Endothelial cell of umbilical vein (primary cell): ENCODE results near the gene TFF1. TPM values are rescaled to one million over a fixed set of nuclear protein-coding genes. Genes with fewer than 3 reads are reported as not detected.

Experiments
- BruUV-seq: library from RNA; stranded (reverse); fragments of 400-500 nt; replicated peaks from 2 replicates; lab custom pipeline; 2021; lab: Mats Ljungman, UMichigan
- CTCF ChIA-PET: fragments of 300-600, 350-600 bp; sonication (Branson Sonifier 250); formaldehyde crosslinking; loops from one replicate; lab custom pipeline; 2021; ENCODE audit warnings: antibody characterized with exemption, inconsistent platforms; lab: Charles Lee
- POLR2A ChIA-PET: fragments of 300-600, 350-600 bp; sonication (Branson Sonifier 250); formaldehyde crosslinking; loops from one replicate; lab custom pipeline; 2021; ENCODE audit warnings: antibody characterized with exemption, inconsistent platforms; lab: Charles Lee
- DNase-seq: peaks from one replicate; pipeline ENCODE4 v3.0.0-alpha.2; 2011; ENCODE audit warnings: low read depth, low spot score
- FAIRE-seq: peaks from 2 replicates; lab custom pipeline; 2011; peaks lifted over from hg19 to GRCh38; lab: Jason Lieb, UNC
- H2AFZ ChIP-seq: 2 replicates; pipeline ENCODE4 v1.6.0; 2012; ENCODE audit warnings: low read depth, low read length, control low read depth, inconsistent platforms
- H3K27ac ChIP-seq: 2 replicates; pipeline ENCODE4 v1.5.1; 2011; ENCODE audit warnings: low read depth, mild to moderate bottlenecking, control low read depth, low read length, moderate library complexity; ENCODE audit not compliant: insufficient read depth
- H3K27me3 ChIP-seq, 2 experiments: 2 replicates each; pipeline versions ENCODE4 v1.6.0 to v1.6.1; 2011; ENCODE audit warnings: low read length in 2 of 2, mixed read lengths in 1 of 2; ENCODE audit not compliant: control insufficient read depth in 2 of 2, insufficient read depth in 2 of 2
- H3K36me3 ChIP-seq, 2 experiments: 2 replicates in 1 of 2; 3 replicates in 1 of 2; pipeline ENCODE4 v1.5.1; 2011; ENCODE audit warnings: low read length in 2 of 2, mild to moderate bottlenecking in 1 of 2, moderate library complexity in 1 of 2; ENCODE audit not compliant: control insufficient read depth in 2 of 2, insufficient read depth in 2 of 2; ENCODE audit errors: extremely low read depth in 1 of 2
- H3K4me1 ChIP-seq: 3 replicates; pipeline ENCODE4 v1.5.1; 2011; ENCODE audit warnings: mild to moderate bottlenecking, low read length; ENCODE audit not compliant: control insufficient read depth, insufficient read depth; ENCODE audit errors: extremely low read depth
- H3K4me2 ChIP-seq: 2 replicates; pipeline ENCODE4 v1.6.1; 2011; ENCODE audit warnings: low read length, control low read depth, mixed read lengths; ENCODE audit not compliant: insufficient read depth
- H3K4me3 ChIP-seq, 3 experiments: fragments of 200-600 bp in 1 of 3; sonication (generic), shearing (Covaris generic) in 1 of 3; replicated peaks in 1 of 3; 2 replicates each; pipeline ENCODE4 v1.5.1; 2011 to 2016; ENCODE audit warnings: control low read depth in 3 of 3, low read length in 3 of 3, mild to moderate bottlenecking in 2 of 3, inconsistent platforms in 1 of 3, low read depth in 1 of 3, moderate library complexity in 1 of 3; ENCODE audit not compliant: insufficient read depth in 1 of 3
- H3K79me2 ChIP-seq: 2 replicates; pipeline ENCODE4 v1.6.0; 2012; ENCODE audit warnings: low read length, inconsistent platforms; ENCODE audit not compliant: control insufficient read depth, insufficient read depth
- H3K9ac ChIP-seq: replicated peaks from 2 replicates; pipeline ENCODE3; 2011; ENCODE audit warnings: low read length, control low read depth; ENCODE audit not compliant: insufficient read depth; ENCODE audit errors: extremely low read depth
- H3K9me1 ChIP-seq: replicated peaks from 3 replicates; pipeline ENCODE4 v1.6.0; 2011; ENCODE audit warnings: mild to moderate bottlenecking, low read length; ENCODE audit not compliant: control insufficient read depth, insufficient read depth; ENCODE audit errors: extremely low read depth
- H3K9me3 ChIP-seq: replicated peaks from 2 replicates; pipeline ENCODE4 v1.5.1; 2012; ENCODE audit warnings: low read length, inconsistent platforms; ENCODE audit not compliant: control insufficient read depth, insufficient read depth
- H4K20me1 ChIP-seq: replicated peaks from 2 replicates; pipeline ENCODE3; 2011; ENCODE audit warnings: mild to moderate bottlenecking, low read length; ENCODE audit not compliant: control insufficient read depth, insufficient read depth; ENCODE audit errors: extremely low read depth
- CTCF ChIP-seq, 2 donors: IDR thresholded peaks; 1 replicate in 1 of 2; 2 replicates in 1 of 2; pipeline ENCODE4 v1.5.1; 2011; ENCODE audit warnings: low read length in 2 of 2, mild to moderate bottlenecking in 2 of 2, moderate library complexity in 2 of 2, control low read depth in 1 of 2, inconsistent platforms in 1 of 2, low read depth in 1 of 2; ENCODE audit not compliant: insufficient read depth in 1 of 2; ENCODE audit errors: extremely low read depth in 1 of 2
- EZH2 ChIP-seq: IDR thresholded peaks from 2 replicates; pipeline ENCODE4 v1.6.1; 2012; ENCODE audit warnings: borderline replicate concordance, low read depth, mild to moderate bottlenecking, moderate library complexity, low read length, inconsistent platforms; ENCODE audit not compliant: severe bottlenecking
- FOS ChIP-seq: IDR thresholded peaks from 2 replicates; pipeline ENCODE4 v1.6.1; 2011; ENCODE audit warnings: mild to moderate bottlenecking, low read length, moderate library complexity, borderline replicate concordance; ENCODE audit not compliant: insufficient read depth
- GATA2 ChIP-seq: IDR thresholded peaks from 2 replicates; pipeline ENCODE4 v1.7.0; 2011; ENCODE audit warnings: low read depth, mild to moderate bottlenecking, moderate library complexity, mixed read lengths, low read length; ENCODE audit not compliant: insufficient read length, insufficient read depth
- JUN ChIP-seq: IDR thresholded peaks from 2 replicates; pipeline ENCODE4 v1.6.1; 2011; ENCODE audit warnings: borderline replicate concordance, low read depth; ENCODE audit not compliant: insufficient read length, insufficient read depth
- MAX ChIP-seq: IDR thresholded peaks from 2 replicates; pipeline ENCODE4 v1.6.1; 2011; ENCODE audit not compliant: insufficient read depth, insufficient read length
- MYC ChIP-seq: IDR thresholded peaks from one replicate; pipeline ENCODE4 v1.6.1; 2011; ENCODE audit warnings: mild to moderate bottlenecking, low read depth, low read length
- POLR2A ChIP-seq: IDR thresholded peaks from 2 replicates; pipeline ENCODE4 v1.6.1; 2012; ENCODE audit warnings: low read depth, mild to moderate bottlenecking, control low read depth, low read length
- POLR2AphosphoS5 ChIP-seq: IDR thresholded peaks from 2 replicates; pipeline ENCODE4 v1.6.1; 2012; ENCODE audit warnings: low read depth, mild to moderate bottlenecking, control low read depth, low read length, moderate library complexity; ENCODE audit not compliant: insufficient read depth
- dilution Hi-C: fragments of 300-500 bp; cut with MboI; formaldehyde crosslinking; loops from one replicate; pipeline ENCODE4 v1.15.0; 2019; ENCODE audit warnings: low sequenced_read_pairs; ENCODE audit not compliant: extremely low pct_ligation_motif_present
- intact Hi-C: fragments of 100-400 bp; cut with micrococcal nuclease; formaldehyde crosslinking; loops from one replicate; pipeline ENCODE4 v1.10.0; 2022
- polyA plus RNA-seq, 4 experiments: library from polyadenylated mRNA; depleted of rRNA in 3 of 4; stranded (reverse) in 3 of 4; unstranded in 1 of 4; fragments of >200 nt; gene quantifications; 2 replicates each; pipeline versions ENCODE4 v1.2.1 to v1.2.3, GENCODE V29; 2011 to 2012; ENCODE audit warnings: missing spikeins in 1 of 4
- total RNA-seq: library from RNA; stranded (reverse); gene quantifications from 2 replicates; pipeline ENCODE4 v1.2.3, GENCODE V29; 2021

Gene TFF1
- total and polyA plus RNA-seq, 2 donors (not counting 3 experiments of a cell fraction or from before 2014, with no cell fraction given), result not detected

GRCh38 chr21:42337276-42337675, 29.1 kb downstream of the TFF1 start:
- DNase-seq, result no peak
- Histone ChIP-seq H3K4me2 (no peak overlapping the region), H3K79me2 (no peaks in the 10 kb centered on the region), H3K9ac (no peak overlapping the region), H3K4me1 (no peaks in the 10 kb centered on the region), H3K9me1 (no peaks in the 10 kb centered on the region), H3K4me3 (no peak overlapping the region), H3K27me3 (peaks cover 14 to 35% of the 10 kb centered on the region in 2 experiments), H3K9me3 (no peaks in the 10 kb centered on the region), H2AFZ (no peak overlapping the region), H3K27ac (no peak overlapping the region), H4K20me1 (no peaks in the 10 kb centered on the region), H3K36me3 (no peaks in the 10 kb centered on the region)
- POLR2A ChIA-PET, result no interaction called here
- dilution Hi-C loops (no loop called here), intact Hi-C loops (loop anchor here (10.0 kb wide), 1 partner anchor 192 kb away; no protein-coding TSS in a partner anchor)
- no peak for TF ChIP-seq MAX
- TF ChIP-seq POLR2A, result no peak
- no peak for TF ChIP-seq EZH2
- no peak for TF ChIP-seq GATA2
- TF ChIP-seq FOS, result no peak
- TF ChIP-seq POLR2AphosphoS5, result no peak
- TF ChIP-seq MYC, result no peak
- no peak for TF ChIP-seq CTCF (IDR thresholded peaks at IDR 0.05; ENCODE audit: extremely low read depth in 1 of 2, insufficient read depth in 1 of 2, low read depth in 1 of 2, low read length in 2 of 2)
- TF ChIP-seq JUN, result no peak
- CTCF ChIA-PET, result interaction anchor here (1.0 to 2.0 kb wide), 8 partner anchors 9 to 480 kb away, joined by 3 to 10 read pairs (median 4); no protein-coding TSS in a partner anchor
- BruUV-seq, result no TSS peak
- no peak for FAIRE-seq
